G401.6 (cell line): ENCODE measurements around the gene GSS.

ENCODE experiments used
- FAIRE-seq: peaks from 2 replicates; lab custom pipeline; 2012; peaks lifted over from hg19 to GRCh38; lab: Jason Lieb, UNC

The GSS gene

GRCh38 chr20:34978092-34978744 is 22.6 kb upstream of the GSS start:
- FAIRE-seq, result no peak

GRCh38 chr20:34977365-34978091 is 21.9 kb upstream of the GSS start:
- no peak for FAIRE-seq

GRCh38 chr20:34976286-34976685 is 20.7 kb upstream of the GSS start:
- FAIRE-seq, result no peak

DNA sequence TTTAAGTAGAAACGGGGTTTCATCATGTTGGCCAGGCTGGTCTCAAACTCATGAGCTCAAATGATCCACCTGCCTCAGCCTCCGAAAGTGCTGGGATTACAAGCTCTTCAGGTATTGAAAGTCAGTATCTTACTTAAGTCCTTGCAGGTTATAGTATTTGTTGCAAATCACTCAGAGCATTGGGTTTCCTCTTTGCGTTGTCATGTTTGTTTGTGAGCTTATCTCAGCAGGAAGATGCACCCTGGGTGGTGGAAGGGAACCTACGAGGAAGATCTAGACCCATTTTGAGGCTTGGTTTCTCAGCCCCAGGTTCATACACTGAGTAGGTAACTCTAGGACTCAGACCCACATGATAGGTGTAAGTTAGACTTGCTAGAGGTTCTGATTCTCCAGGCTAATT is 18.6 kb upstream of the GSS start:
- FAIRE-seq, result no peak

DNA sequence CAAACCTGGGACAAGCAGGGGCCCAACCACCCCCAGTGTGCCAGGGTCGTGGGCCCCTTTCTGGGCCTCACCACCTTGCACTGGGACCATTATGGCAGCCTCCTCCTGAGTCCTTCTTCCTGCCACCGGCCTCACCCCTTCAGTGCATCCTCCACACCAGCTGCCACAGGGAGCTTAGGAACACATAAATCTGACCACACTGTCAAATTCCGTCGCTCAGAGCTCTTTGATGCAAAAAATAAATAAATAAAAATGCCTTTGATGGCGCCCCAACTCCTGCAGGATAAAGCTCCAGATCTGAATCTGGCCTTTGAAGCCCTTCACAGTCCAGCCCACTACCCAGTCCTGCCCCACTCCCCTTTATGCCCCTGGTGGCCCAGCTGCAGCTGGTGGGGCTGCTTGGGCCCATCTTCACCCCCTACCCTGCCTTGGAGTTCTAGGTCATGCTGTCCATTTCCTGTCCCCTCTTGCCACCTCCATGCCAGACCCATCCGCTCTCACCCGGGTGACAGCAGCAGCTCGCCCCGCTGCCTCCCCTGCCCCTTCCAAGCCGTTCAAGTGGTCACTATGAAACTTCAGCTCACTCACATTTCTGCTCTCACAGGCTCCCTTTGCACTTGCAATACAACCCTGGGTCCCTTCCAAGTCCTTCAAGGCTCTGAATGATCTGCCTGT is 16.1 kb upstream of the GSS start:
- FAIRE-seq, result no peak

GRCh38 chr20:34970846-34971560 is 15.4 kb upstream of the GSS start:
- no peak for FAIRE-seq

DNA sequence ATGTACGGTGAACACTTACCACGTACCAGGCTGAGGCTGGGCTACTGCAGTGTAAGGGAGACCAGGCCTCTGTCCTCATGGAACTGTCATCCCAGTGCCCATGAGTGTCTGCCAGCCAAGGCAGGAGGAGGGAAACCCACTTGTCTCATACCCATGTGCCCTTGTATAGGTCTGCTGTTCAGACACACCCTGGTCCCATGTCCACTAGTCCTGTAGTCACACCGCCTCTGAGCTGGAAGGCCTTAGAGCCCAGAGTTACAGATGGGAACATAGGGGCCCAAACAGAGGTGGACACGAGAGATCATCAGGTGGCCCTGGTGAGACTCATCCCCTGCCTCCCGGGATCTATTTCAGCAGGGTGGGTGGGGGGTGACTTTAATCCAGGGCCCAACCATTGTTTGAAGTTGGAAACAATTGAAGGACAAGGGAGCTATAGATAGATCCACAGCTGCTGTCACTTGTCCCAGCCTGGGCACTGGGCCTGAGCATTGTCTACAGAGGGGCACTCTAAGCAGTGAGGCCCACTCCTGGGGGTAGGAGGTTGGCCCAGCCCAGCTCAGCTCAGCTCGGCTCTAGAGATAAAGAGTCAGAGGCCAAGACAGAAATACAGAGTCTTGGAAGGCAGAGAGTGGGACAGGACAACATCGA is 14.7 kb upstream of the GSS start:
- FAIRE-seq, result no peak

DNA sequence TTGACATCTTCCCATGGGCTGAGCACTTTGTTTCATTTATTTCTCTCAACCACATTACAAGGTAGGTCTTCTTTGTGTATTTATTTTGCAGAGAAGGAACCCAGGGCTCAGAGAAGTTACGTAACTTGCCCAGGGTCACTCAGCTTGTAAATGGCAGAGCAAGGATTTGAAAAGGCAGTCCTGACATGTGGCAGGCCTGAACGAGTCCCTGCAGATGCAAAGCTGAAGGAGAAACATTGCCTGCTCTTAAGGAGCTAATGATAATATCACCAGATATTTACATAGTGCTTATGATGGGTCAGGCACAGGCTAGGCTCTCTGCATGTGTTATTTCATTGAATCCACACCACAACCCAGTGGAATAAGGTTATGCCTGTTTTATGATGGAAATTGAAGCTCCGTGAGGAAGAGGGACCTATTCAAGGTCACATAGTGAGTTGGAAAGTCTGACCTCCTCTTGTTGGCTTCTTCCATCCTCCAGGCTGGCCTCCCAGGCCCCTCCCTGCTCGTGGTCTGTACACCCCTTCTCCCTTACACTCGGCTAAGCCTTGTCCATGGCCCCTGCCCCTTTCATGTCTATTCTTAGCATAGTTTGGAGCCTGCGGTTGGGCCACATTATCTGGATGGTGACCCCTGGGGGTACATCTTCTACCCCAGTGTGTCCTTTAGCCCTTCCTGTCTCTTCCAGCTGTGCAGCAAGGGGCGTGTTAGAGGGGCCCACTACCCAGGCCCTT is 12.6 kb upstream of the GSS start:
- no peak for FAIRE-seq

GRCh38 chr20:34967421-34967820 is 11.8 kb upstream of the GSS start:
- no peak for FAIRE-seq

- FAIRE-seq, result no peak
Measured at GRCh38 chr20:34965051-34965450, 9.4 kb upstream of the GSS start.

GRCh38 chr20:34964486-34964885 is 8.9 kb upstream of the GSS start:
- no peak for FAIRE-seq

GRCh38 chr20:34956751-34957472 is 1.3 kb upstream of the GSS start:
- no peak for FAIRE-seq

DNA sequence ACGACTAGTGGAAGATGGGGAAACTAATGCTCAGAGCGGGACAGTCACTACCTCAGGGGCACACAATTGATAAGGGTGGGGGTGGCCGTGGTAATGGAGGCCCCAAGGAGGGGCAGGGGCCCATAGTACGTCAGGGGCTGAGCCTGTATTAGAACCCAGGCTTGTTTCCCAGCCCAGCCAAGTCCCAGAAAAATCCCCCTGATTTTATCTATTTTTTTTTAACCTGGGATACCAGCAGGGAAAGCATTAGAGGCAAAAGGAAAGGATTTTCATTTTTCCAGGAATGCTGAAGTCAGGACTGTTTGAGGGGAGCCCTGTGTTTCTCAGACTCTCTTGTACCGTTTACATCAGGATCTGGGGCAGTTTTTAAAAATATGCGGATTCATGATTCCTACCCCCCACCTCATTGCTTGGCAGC is 444 bp upstream of the GSS start:
- no peak for FAIRE-seq

- FAIRE-seq, result no peak
Measured at GRCh38 chr20:34954904-34955230, 739 bp downstream of the GSS start.

- FAIRE-seq, result no peak
Measured at GRCh38 chr20:34953960-34954359, 1.6 kb downstream of the GSS start.

GRCh38 chr20:34952671-34953070 is 2.9 kb downstream of the GSS start:
- FAIRE-seq, result no peak

GRCh38 chr20:34951652-34952051 is 4.0 kb downstream of the GSS start:
- FAIRE-seq, result no peak

GRCh38 chr20:34951252-34951651 is 4.4 kb downstream of the GSS start:
- no peak for FAIRE-seq

GRCh38 chr20:34949120-34949519 is 6.5 kb downstream of the GSS start:
- no peak for FAIRE-seq

DNA sequence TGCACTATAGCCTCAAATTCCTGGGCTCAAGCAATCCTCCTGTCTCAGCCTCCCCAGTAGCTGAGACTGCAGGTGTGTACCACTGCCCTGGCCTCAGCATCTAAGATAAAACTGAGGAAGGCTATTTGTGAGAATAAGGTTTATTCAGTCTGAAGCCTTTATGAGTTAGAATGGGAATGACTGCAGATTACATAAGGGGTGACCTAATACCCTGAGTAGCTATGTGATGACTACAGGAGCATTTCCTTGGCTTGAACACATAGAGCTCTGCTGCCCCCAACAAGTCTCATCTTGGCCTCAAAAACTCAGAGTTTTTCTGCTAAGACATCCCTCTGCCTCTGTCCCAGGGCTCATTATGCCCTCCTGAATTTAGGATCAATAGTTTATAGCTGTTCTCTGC is 7.6 kb downstream of the GSS start:
- no peak for FAIRE-seq

DNA sequence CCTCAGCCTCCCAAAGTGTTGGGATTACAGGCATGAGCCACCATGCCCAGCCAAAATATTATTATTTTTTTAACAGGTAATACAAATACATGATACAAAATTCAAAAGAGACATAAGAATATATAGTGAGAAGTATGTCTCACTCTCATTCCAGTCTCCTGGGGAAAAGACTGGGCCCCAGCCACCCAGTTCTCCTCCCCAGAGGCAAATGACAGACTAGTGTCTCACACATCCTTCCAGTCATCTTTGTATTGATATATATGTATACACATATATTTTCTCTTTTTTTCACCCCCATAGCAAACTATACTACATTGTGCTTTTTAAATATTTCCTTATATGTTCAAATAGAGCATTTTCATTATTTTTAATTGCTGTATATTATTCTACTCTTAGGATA is 8.3 kb downstream of the GSS start:
- FAIRE-seq, result no peak
